CD4-positive, alpha-beta T cell treated with Interleukin-1 beta for 1 hour (primary cell): ENCODE measurements around the gene NECAB3.

Experiments
- DNase-seq, 2 donors: peaks; one replicate each; pipeline ENCODE4 v3.0.0-alpha.2; 2020 to 2022

Gene NECAB3

DNA sequence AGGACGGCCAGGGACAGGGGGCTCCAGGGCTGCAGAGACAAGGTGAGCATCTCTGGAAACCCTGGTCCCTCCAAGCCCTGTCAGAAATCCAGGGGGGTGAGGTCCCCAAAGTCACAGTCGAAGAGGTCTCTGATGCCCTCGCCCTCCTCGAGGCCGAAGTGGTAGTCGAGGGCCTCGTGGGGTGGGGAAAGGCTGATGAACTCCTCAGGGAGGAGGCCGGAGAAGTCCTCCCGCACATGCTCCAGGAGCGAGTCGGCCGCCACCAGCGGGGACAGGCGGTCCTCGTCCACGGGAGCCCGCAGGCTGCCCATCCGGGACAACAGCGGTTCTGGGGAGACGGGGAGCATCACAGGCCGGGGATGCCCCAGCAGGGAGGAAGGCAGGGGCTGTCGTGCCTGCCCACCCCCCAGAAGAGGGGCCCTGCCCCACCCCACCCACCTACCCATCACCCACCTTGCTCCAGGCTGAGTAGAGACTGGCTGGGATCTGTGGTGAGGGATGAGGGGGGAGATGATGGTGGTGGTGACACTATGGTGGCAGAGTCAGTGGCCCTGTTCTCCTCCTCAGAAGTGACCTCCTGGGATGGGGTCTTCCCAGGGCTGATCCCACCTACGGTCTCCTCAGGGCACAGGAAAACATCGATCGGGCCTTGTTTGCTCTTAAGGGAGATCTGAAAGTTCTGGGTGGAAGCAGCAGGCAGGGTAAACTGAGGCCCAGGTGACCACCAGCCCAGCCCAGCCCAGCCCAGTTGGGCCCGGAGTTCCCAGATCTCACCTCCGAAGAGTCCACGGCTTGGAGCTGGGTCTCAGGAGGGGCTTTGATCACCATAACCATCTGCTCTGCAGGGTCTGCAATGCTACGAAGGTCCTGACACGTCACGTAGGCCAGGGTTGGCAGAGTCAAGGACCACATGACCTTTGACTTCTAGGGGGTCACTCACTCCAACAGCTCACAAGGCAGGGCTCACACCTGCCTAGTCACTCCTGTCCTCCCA lies 2.7 kb upstream of the NECAB3 start:
- DNase-seq = no peak

DNA sequence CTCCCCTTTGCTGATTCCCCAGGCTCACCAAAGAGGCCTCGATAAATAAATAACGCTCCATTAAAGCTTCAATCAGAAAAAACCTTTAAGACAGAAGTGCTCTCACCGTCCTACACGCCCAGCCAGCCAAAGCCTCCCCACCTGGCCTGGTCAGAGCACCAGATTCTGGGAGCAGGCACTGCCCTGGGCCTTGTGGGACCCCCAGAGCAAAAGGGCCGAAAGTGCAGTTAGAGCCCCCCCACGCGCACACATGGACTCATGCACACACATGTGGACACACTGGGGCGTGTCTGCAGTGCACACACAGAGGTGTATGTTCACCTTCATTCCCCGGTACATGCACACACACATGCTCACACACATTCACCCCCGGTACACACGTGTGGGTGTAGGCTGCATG lies 1.9 kb upstream of the NECAB3 start:
- no peak for DNase-seq

DNA sequence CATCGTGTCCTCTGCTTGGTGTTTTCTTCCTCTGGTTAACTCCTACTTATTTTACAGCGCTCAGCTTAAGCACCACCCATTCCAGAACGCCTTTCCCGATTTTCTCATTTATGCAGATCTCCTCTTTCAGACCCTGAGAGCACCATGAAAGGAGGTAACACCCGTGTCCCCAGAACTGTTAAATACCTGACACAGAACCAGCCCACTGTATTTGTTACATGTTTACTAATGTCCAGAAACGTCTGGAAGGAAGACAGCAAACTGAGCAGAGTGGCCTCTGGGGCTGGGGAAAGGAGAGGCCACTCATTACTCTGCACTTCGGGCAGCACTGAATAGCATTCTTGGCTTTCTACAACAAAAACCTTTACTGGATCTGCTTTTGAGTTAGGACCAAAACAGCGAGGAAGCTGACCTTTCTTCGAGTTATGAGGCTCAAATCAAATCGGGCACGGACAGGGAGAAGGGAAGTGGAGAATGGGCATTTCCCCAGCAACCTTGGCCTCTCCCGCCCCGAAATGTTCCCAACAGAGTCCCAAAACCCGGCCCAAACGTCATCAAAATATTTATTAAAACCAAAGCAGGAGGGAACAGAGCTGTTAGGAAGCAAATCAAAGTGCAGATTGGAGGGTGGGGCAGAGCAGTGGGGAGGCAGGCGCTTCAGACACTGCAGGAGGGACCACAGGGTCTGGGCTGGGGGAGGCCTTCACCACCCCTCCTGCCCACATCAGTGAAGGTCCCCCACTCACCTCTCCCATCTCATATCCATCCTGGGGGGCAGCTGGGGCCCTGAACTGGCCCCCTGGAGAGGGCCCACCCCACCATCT lies 1.1 kb upstream of the NECAB3 start:
- DNase-seq = no peak

DNA sequence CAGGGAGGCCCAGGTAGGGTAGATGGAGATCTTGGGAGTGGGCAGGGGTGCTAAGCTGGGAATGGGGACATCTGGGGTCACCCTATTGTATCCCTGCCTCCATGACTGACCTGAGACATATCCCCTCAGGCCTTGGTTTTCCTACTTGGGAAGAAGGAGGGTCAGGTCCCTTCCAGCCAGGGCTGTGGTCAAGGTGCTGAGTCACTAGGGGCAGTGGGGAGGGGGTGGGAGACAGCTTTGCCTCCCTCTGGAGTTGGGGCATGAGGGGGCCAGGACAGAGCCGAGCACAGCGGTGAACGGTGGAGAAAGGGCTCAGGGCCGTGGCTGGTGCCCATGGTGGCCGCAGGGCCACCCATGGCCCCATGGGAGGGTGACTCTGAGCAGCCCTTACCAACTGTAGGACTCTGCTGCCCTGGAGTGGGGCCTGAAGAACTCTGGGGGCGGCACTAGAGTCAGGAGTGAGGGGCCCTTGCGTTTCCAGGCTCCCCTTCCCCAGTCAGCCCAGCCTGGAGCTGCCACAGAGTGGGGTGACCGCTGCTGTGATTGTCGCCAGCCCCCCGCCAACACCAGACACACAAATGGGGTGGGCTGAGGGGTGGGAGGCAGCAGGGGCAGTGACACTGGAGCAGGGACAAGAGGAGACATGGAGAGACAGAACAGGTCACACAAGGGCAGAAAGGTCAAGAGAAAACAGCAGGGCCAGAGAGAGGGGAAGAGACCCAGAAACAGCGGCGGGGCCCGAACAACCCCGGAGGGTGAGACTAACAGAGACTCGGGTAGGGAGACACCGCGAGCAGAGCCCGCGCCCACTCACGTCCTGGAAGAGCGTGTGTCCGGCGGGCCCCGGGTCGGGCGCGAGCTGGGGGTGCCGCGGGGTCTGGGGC lies 576 bp downstream of the NECAB3 start:
- no peak for DNase-seq

DNA sequence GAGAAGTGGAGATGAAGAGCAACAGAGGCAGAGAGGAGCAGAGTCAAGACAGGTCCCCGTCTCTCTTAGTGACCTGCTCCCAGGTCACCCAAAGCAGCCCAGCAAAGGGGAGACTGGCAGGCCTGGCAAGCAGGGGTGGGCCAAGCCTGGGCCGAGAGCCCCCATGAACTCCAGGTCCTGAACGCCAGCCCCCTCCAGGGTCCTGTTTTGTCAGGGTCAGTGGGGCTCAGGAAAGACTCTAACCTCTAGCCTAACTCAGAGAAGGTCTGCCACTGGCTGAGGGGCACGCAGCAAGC lies 1.2 kb downstream of the NECAB3 start:
- DNase-seq = no peak

DNA sequence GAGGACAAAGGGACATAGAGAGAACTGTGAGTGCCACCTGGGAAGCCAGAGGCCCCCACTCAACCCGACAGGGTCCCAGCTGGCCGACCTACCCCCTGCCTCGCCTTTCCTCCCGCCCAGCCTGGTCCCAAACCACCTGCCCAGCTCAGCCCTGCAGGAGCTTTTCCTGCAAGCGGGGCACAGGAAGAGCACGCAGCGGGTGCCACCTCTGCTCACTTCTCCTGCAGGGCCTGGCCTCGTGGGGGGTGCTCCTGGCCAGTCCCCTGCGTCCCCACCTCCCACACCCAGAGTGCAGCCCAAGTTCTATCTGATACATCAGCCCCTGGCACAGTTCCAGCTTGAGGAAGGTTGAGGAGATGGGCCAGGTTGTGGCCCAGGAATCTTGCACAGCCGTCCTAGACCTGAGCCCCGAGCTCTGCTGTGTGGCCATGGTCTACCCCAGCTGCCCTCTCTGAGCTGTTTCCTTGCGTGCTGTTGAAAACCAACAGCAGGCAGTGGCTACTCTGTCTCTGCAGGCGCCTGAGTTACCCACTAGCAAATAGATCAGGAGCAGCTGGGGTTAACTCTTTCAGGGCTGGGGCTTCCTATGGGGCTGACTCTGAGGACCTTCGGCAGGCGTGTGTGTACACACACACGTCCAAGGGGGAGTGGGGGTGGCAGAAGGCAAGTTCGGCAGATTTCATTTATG lies 1.7 kb downstream of the NECAB3 start:
- DNase-seq = no peak

DNA sequence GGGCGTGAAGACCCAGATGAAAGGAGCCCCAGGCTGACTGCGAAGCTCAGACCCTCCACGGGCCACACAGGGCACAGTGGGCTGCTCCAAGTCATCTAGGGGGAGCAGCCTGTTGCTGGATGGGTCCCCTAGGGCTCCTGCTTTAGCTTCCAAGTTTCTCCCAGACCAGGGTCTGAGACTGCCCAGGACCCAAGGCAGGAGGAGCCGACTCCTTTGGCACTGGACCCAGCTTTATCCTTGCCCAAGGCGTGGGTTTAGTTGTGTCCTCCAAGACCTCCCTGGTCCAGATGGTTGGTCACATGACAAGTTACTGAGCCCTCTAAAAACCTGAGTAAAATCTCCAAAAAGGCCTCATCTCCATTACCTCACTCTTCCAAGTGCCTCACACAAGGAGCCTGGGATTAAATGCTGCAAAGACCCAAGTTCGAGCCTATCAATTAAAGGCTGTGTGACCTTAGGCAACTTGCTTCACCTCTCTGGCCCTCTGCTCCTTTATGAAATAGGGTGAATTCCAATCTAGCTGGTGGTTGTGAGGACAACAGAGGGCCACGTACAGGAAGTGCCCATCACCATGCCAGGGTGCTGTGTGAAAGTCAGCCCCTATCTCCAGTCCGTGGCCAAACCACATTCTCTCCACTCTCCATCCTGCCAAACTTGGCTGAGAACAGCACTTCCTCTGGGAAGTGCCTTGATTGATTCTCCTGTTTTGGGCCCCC lies 2.5 kb downstream of the NECAB3 start:
- DNase-seq = no peak

DNA sequence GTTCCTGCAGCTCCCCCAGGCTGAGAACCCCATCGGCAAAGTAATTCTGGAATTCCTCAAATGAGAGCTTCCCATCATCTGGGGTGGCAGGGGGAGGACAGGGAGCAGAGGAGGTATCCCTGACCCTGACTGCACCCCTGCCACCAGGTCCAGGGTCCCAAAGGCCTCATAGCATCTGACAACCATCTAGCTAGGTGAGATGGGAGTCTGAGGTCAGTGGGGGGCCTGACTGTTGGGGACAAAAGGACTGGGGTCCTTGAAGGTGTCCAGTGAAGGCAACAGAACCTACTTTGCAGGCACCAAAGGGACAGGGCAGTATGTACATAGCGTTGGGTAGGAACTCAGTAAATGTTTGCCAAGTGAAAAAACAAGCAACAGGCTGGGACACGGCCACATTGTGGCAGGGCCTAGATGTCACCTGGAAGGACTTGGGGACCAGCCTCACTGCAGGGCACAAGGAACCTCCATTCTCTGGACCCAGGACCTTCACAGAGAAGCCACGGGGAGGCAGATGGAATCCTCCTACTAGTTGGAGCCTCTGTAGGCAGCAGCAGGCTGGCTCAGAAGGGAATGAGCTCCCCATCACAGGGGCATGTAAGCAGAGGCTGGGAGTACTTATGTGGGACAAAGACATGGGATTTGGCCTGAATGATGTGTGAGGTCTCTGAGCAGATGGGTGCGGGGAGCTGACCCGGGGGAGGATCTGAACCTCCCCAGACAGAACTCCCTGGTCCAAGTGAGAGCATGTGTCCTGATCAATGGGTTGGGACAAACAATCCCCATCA lies 3.3 kb downstream of the NECAB3 start:
- DNase-seq = no peak

DNA sequence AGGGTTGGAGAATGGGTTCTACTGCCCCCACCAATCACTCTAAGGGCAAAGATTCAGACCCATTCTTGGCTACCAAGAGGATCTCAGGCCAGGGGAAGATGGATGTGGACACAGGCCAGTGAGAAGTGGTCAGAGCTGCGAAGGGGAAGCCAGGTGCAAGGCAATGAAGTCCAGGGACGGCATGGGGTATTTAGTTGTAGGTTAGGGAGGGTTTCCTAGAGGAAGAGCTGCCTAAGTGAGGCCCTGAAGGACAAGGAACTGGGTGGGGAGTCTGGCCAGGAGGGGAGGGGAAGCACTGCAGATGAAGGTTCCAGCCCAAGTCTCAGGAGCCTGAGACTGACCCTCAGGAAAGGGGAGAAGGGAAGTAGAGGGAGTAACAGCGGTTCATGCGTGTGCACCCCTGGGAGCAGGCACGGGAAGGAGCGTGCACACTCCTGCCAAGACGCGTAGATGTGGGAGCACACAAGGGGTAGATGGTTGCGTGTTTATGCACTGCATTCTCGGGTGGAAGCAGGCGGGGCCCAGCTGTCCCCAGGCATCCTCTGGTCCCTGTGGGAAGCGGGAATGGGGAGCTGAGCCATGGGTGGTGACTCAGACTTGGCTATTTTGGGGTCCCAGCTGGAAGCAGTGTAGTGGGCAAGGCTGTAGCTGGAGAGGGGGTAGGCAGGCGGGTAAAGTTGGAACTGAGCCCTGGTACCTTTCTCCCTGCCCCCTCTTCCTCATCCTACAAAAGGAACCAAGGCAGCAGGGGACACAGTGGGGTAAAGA lies 4.2 kb downstream of the NECAB3 start:
- DNase-seq = no peak

DNA sequence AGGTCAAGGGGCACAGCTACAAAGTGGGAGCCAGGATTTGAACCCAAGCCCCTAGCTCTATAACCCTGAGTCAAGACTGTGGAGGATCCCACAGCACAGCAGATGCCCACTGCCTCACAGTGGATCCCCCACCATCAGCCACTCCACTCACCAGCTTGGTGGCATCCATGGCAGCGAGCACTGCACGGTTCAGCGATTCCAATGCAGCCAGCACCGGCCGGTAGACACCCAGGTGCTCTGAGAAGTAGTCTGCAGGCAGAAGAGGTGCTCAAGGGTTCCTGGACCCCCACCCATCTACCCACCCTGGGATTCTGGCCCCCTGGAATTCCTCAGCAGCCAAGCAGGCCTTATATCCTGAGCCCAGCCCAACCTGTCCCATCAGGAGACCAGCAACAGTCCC lies 5.0 kb downstream of the NECAB3 start:
- no peak for DNase-seq

DNA sequence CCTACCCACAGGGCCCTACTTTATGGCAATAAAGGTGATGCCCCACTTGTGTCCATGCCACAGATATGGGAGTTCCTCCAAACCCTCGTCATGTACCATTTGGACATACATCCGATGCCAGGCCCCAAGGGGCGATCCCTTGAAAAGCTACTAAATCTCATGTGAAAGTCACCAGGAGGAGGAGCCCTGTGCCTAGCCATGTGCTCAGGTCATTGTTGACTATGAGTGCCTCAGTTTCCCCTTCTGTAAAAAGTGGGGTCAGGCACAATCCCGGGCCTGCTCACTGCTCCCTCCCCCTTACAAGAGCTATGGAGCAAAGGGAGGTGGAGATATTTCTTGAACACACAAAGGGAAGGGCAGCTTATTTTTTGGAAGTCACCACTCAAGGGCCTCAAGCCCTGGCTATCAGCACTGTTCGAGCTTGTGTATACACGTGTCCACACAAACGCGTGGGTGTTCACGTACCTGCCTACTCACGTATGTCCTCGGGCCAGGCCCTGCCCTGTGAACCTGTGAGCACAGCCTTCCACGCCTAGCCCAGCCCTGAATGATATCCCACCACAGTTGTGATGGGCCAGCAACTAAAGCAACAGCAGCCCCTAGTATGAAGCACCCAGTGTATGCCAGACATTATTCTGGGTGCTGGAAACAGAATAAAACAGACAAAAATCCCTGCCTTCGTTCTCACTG lies 5.6 kb downstream of the NECAB3 start:
- no peak for DNase-seq

DNA sequence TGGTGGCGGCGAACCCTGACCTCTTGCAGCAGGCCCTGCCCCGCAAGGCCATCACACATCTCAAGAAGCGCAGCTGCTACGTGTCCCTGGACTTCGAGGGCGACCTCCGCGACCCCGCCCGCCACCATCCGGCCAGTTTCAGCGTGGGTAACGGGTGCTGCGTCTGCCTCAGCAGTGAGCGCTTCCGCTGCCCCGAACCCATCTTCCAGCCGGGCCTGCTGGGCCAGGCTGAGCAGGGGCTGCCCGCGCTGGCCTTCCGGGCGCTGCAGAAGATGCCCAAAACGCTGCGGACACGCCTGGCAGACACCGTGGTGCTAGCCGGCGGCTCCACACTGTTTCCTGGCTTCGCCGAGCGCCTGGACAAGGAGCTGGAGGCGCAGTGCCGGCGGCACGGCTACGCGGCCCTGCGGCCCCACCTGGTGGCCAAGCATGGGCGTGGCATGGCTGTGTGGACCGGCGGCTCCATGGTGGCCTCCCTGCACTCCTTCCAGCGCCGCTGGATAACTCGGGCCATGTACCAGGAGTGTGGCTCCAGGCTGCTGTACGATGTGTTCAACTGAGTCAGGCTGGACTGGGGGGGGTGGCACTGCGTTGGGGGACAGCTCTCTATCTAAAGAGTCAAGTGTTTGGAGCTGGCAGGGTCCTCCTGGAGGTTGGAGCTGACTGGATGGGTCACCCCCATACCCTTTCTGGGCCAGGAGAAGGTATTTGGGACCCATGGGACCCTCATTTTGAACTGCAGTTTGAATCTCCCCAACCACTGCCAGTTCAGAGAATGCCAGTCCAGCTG lies 6.4 kb downstream of the NECAB3 start:
- DNase-seq = peak; percentile 81 to 83

DNA sequence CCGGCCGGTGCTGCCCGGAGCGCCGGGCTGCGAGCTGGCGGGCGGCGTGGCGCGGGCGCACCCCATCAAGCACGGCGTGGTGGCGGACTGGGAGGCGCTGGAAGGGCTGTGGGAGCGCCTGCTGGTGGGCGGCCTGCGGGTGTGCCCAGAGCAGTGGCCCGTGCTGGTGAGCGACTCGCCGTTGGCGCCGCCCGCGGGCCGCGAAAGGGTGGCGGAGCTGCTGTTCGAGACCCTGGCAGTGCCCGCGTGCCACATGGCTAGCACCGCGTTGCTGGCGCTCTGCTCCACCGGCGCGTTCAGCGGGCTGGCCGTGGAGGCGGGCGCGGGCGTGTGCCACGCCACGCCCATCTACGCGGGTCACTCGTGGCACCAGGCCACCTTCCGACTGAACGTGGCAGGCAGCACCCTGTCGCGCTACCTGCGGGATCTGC lies 7.0 kb downstream of the NECAB3 start:
- DNase-seq = peak; percentile 40 to 41

DNA sequence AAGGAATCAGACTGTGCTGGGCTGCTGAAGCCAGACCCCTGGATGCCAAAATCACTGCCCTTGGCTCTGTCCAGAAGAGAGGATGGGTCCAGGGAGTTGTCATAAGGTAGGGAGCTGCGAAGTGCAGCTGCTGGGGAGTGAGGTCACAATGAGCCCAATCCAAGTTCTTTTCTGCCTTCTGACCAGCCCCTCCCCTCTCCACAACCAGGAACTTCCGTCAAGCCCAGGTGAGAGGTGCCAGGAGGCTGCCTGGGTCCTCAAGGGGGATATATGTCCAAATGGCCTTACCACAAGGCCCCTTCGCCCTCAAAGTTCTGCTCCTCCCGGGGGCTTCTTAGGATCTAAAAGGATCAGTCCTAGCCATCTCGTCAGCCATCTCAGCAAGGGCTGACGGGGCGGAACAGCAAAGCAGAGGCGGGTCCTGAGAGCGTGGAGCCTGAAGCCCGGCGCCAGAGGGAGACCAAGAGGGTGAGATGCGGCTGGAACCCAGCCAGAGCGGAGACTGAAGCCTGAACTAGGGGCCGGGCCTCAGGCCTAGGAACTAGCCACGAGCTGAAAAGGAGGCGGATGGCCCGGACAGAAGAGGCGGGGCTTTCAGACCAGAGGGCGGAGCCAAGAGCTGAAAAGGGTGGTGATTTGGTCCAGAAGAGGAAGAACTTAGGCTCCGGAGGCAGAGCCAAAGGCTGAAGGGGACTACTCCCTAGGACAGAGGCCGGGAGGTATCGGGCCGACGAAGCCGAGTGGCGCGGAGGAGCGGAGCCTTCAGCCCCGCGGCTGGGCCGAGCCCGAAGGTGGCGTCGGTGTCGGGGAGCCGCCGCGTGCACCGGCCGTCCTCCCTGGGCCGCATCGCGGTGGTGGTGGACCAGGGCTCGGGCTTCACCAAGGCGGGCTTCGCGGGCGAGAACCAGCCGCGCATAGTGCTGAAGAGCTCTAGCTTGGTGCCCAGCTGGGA lies 7.7 kb downstream of the NECAB3 start, which contains the start of gene ACTL10:
Gene ACTL10, plus strand, starts transcription at position 651 of the 952 bp plus-strand sequence. CDS start 555 bp downstream, outside the sequence.
- DNase-seq = peak; percentile 88 to 92

DNA sequence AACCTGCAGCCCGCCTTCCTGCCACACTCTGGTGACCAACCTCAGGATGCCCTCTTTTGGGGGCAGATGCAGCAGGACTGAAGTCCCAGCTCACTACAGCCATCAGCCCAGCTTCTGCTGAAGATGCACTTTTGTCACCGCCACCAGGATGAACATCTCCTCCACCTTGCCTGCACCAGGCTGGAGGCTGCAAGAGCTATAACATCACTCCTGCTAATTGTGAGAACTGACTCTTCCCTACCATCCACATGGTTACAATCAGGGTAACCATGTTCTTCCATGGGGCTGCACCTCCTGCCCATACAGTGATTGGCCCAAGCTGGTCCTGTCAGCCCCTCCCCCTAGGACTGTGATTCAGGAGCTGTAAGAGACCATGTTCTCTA lies 9.5 kb downstream of the NECAB3 start:
- no peak for DNase-seq

DNA sequence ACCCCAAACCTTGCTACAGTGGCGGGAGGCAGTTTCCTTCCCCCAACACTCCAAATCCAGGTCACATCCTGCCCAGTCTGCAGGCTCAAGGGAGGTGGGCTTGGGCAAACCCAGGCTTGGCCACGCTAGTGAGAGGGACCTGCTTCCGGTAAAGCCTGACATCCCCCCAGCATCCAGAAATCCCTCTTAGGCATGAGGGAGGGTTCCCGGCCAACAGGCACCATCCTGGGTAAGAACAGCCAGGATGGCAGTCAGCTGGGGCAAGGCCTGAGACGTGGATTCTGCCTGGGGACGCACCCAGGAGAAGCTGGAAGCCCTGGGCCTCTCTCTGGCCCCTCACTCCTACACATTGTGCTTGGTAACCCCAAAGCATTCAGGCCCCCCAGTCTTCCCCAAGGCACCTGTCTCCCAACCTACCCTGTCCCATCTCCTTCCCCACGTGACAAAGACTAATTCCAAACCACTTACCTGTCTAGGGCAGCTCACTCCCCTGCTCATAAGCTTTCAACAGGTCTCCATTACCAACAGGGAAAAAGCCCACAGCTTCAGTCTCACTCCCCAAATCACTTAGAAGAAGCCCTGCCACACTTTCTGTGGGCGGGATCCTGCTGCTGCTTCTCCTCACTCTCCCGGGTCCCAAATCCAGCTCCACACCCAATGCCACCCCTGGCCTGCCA lies 10.0 kb downstream of the NECAB3 start:
- DNase-seq = no peak
